GM12878 (cell line): ENCODE results near the gene FCGBP. TPM values are rescaled to one million over a fixed set of nuclear protein-coding genes. Genes with fewer than 3 reads are reported as not detected.

Experiments
- ATAC-seq: fragments of 200-7000 bp; cut with Tn5 transposase; 3 replicates; pipeline ENCODE4 v1.9.1; 2020; ENCODE audit warnings: mild to moderate bottlenecking, moderate library complexity
- BruUV-seq: library from RNA; stranded (reverse); fragments of 400-500 nt; replicated peaks from 2 replicates; lab custom pipeline; 2021; lab: Mats Ljungman, UMichigan
- CTCF ChIA-PET: fragments of 300-600 bp; sonication (Branson Sonifier 250); formaldehyde crosslinking; extraction: SDS; loops from one replicate; lab custom pipeline; 2021; ENCODE audit warnings: inconsistent platforms; lab: Yijun Ruan, JAX
- POLR2A ChIA-PET: fragments of 350-600 bp; formaldehyde crosslinking; extraction: SDS; loops from one replicate; lab custom pipeline; 2021; ENCODE audit warnings: inconsistent platforms; lab: Charles Lee
- RAD21 ChIA-PET: fragments of 300-600 bp; sonication (Branson Sonifier 250); formaldehyde crosslinking; loops from one replicate; lab custom pipeline; 2023; ENCODE audit warnings: antibody characterized with exemption; ENCODE audit not compliant: unreplicated experiment; lab: Charles Lee
- SMC1A ChIA-PET: fragments of 300-600 bp; sonication (Branson Sonifier 250); formaldehyde crosslinking; loops from one replicate; lab custom pipeline; 2023; ENCODE audit not compliant: unreplicated experiment, uncharacterized antibody; lab: Charles Lee
- DNase-seq: peaks from one replicate; pipeline ENCODE4 v3.0.0-alpha.2; 2011; ENCODE audit warnings: low read depth, low spot score
- FAIRE-seq: peaks from 3 replicates; lab custom pipeline; 2011; peaks lifted over from hg19 to GRCh38; lab: Jason Lieb, UNC
- H2AFZ ChIP-seq: 2 replicates; pipeline ENCODE4 v1.6.0; 2011; ENCODE audit warnings: low read depth, low read length, control low read depth; ENCODE audit not compliant: control insufficient read depth
- H3K27ac ChIP-seq: 2 replicates; pipeline ENCODE4 v1.5.1; 2011; ENCODE audit warnings: control low read depth; ENCODE audit not compliant: control insufficient read depth, insufficient read depth
- H3K27me3 ChIP-seq, 2 experiments: replicated peaks in 1 of 2; 2 replicates each; pipeline versions ENCODE4 v1.6.0 to v1.6.1; 2011; ENCODE audit warnings: low read length in 1 of 2; ENCODE audit not compliant: control insufficient read depth in 2 of 2, insufficient read depth in 2 of 2
- H3K36me3 ChIP-seq, 2 experiments: 2 replicates each; pipeline ENCODE4 v1.5.1; 2011; ENCODE audit warnings: low read length in 1 of 2; ENCODE audit not compliant: control insufficient read depth in 2 of 2, insufficient read depth in 2 of 2
- H3K4me1 ChIP-seq: 2 replicates; pipeline ENCODE4 v1.6.1; 2011; ENCODE audit warnings: mild to moderate bottlenecking, low read length, moderate library complexity, mixed read lengths; ENCODE audit not compliant: control insufficient read depth, insufficient read depth
- H3K4me2 ChIP-seq: 2 replicates; pipeline ENCODE4 v1.6.0; 2011; ENCODE audit warnings: control low read depth; ENCODE audit not compliant: control insufficient read depth, insufficient read depth
- H3K4me3 ChIP-seq: fragments of 200-600 bp; sonication (generic); 2 replicates; pipeline ENCODE4 v1.5.1; 2016
- H3K79me2 ChIP-seq: 2 replicates; pipeline ENCODE4 v1.6.0; 2011; ENCODE audit warnings: low read length; ENCODE audit not compliant: control insufficient read depth, insufficient read depth
- H3K9ac ChIP-seq: 2 replicates; pipeline ENCODE4 v1.8.0; 2011; ENCODE audit warnings: low read length, control low read depth, mixed read lengths; ENCODE audit not compliant: control insufficient read depth, insufficient read depth
- H3K9me3 ChIP-seq: replicated peaks from 3 replicates; pipeline ENCODE4 v1.5.1; 2011; ENCODE audit warnings: mild to moderate bottlenecking, low read length; ENCODE audit not compliant: control insufficient read depth, insufficient read depth
- H4K20me1 ChIP-seq: 2 replicates; pipeline ENCODE4 v1.6.0; 2011; ENCODE audit not compliant: control insufficient read depth, insufficient read depth
- EZH2 ChIP-seq: IDR thresholded peaks from 2 replicates; pipeline ENCODE4 v1.6.1; 2012; ENCODE audit warnings: low read depth, mild to moderate bottlenecking, control low read depth, inconsistent platforms, low read length, borderline replicate concordance; ENCODE audit not compliant: control insufficient read depth
- ZBTB40 ChIP-seq: fragments of 450-650 bp; IDR thresholded peaks from 2 replicates; pipeline ENCODE4 v1.6.1; 2016; ENCODE audit warnings: mild to moderate bottlenecking, moderate library complexity, borderline replicate concordance
- ZNF384 ChIP-seq: IDR thresholded peaks from 2 replicates; pipeline ENCODE4 v1.6.1; 2012; ENCODE audit warnings: low read depth, mild to moderate bottlenecking, low read length, improper control_type of control experiment, borderline replicate concordance
- WGBS: methylation state at CpG from one replicate; pipeline ENCODE4 v1.1.6; 2016; ENCODE audit warnings: low lambda C conversion rate; ENCODE audit not compliant: insufficient replicate concordance, insufficient coverage; ENCODE audit errors: missing lambda C conversion rate; 5-methylcytosine and 5-hydroxymethylcytosine counted together
- in situ Hi-C: fragments of 300-500 bp; cut with MboI; formaldehyde crosslinking; loops from 9 replicates; pipeline ENCODE4 v1.14.3; 2018; ENCODE audit warnings: mixed read lengths
- intact Hi-C: fragments of 100-400 bp; cut with micrococcal nuclease; formaldehyde crosslinking; loops from one replicate; pipeline ENCODE4 v1.14.2; 2022; ENCODE audit not compliant: unreplicated experiment
- polyA plus RNA-seq, 11 experiments: library from polyadenylated mRNA; depleted of rRNA in 4 of 11; unstranded in 6 of 11; stranded (reverse) in 5 of 11; fragments of >200 nt; fragmentation: Nextera tagmentation in 4 of 11; fragmentation: Illumina TruSeq in 1 of 11; extraction: Ambion mirVana in 4 of 11; extraction: Trizol in 1 of 11; gene quantifications; 1 replicate in 1 of 11; 2 replicates in 10 of 11; pipeline versions ENCODE4 v1.2.1 to v1.2.3, GENCODE V29; 2011 to 2016; ENCODE audit warnings: inconsistent platforms in 2 of 11, missing spikeins in 2 of 11, low read depth in 1 of 11
- total RNA-seq, 4 experiments: library from RNA; depleted of rRNA in 3 of 4; stranded (reverse); fragments of >200 nt in 3 of 4; fragmentation: Illumina TruSeq in 1 of 4; extraction: Trizol in 1 of 4; gene quantifications; 2 replicates each; pipeline versions ENCODE4 v1.2.1 to v1.2.3, GENCODE V29; 2013 to 2021

The FCGBP gene
- total and polyA plus RNA-seq, 10 of the 15 experiments (the other 5 are each of a cell fraction or from before 2014, with no cell fraction given), result 0.02 to 3.2 (median 0.37) TPM; not detected in 2

DNA sequence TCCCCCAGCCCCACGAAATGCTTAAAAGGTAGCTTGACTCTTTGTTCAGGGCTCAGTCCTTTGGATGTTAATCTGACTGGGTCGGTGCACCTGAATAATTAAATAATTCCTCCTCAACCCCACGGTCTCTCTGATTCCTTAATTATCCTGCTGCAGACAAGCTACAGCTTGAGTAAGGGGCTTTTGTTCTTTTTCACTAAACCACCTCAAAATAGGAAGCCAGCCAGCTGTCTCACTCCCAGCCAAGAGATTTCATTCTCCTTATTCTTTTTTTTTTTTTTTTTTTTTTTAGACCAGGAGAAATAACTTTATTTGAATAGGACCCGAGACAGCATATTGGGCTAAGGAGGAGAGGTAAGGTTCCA, 7.9 kb upstream of the FCGBP start:
- Histone ChIP-seq H3K4me3 (peak overlapping the region; percentile 1; the same call in 1 of the 2 replicates), H4K20me1 (no peaks in the 10 kb centered on the region), H3K79me2 (no peaks in the 10 kb centered on the region), H3K27me3 (no peaks in the 10 kb centered on the region)
- RAD21 ChIA-PET, result interaction anchor here (0.7 to 3.9 kb wide), 8 partner anchors 9 to 1324 kb away, joined by 3 to 73 read pairs (median 5); partner anchors contain the start of genes PSMC4 and ZNF546
- DNase-seq, result no peak
- BruUV-seq, result TSS peak; percentile 91
- TF ChIP-seq ZNF384 (peak; percentile 41; the same call in 1 of the 2 replicates), ZBTB40 (peak; percentile 80), EZH2 (no peak)
- TF ChIP-seq, all 136 proteins: peak for 2
- FAIRE-seq (no peak), ATAC-seq (no peak)
- no peaks in the 10 kb centered on the region for H3K36me3 ChIP-seq
- H3K4me2 ChIP-seq, result peak overlapping the region; percentile 93
- H3K27ac ChIP-seq, result peak overlapping the region; percentile 84
- ChIA-PET POLR2A (interaction anchor here (0.6 to 7.1 kb wide), 11 partner anchors 9 to 187 kb away, joined by 3 to 64 read pairs (median 5); partner anchors contain the start of genes DYRK1B and PSMC4), CTCF (interaction anchor here (0.7 to 6.4 kb wide), 6 partner anchors 9 to 248 kb away, joined by 3 to 84 read pairs (median 4); partner anchors contain the start of gene PSMC4), SMC1A (interaction anchor here (0.6 to 9.6 kb wide), 13 partner anchors 9 to 248 kb away, joined by 3 to 115 read pairs (median 5); partner anchors contain the start of genes PSMC4 and ZNF780B)
- whole genome bisulfite sequencing, result 16% methylated on average over 4 of the region's 4 CpGs
- in situ Hi-C loops, result no loop called here
- peaks cover 20% of the 10 kb centered on the region for H3K4me1 ChIP-seq
- H3K9me3 ChIP-seq, result no peaks in the 10 kb centered on the region; the same call in 1 of the 3 replicates
- H2AFZ ChIP-seq, result no peak overlapping the region
- H3K9ac ChIP-seq, result peak overlapping the region; percentile 42
- intact Hi-C loops, result no loop called here
